ENCODE data around the gene HSD17B14. TPM values are rescaled to one million over a fixed set of nuclear protein-coding genes. Genes with fewer than 3 reads are reported as not detected.
A peak's percentile ranks its signal among the peaks of the same experiment; 100 is the strongest.

HSD17B14 gene
- total and polyA plus RNA-seq, 4 donors: 3.7 to 12.6 (median 8.1) TPM

DNA sequence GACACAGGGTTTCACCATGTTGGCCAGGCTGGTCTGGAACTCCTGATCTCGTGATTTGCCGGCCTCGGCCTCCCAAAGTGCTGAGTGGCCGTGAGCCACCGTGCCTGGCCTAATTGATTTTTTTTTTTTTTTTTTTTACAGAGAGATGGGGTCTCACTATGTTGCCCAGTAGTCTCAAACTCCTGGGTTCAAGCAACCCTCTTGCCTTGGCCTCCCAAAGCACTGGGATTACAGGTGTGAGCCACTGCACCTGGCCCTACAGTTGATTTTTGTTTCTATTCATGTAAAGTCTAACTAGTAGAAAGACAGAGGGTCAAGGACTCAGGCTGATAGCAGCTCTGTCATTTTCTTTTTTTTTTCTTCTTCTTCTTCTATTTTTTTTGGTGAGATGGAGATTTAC, 59.2 kb downstream of the HSD17B14 start (continued):
- TF ChIP-seq EGR1 (IDR thresholded peaks at IDR 0.05; ENCODE audit: low read depth in 2 of 2): no peak
- TF ChIP-seq JUND (IDR thresholded peaks at IDR 0.05): no peak

DNA sequence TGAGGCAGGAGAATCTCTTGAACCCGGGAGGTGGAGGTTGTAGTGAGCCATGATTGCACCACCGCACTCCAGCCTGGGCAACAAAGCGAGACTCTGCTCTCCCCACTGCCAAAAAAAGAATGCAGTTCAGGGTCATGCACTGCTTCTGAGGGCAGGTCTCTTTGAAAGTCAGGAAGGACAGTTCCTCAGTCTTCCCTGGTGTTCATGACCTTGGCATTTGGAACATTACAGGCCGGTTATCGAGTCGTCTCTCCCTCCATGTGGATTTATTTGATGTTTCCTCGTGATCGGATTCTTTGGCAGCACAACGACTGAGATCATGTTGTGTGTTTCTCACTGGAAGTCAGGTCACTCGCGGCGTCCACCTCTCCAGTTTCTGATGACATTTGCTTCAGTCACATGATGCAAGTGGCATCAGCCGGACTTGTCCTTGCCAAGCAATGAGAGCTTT, 63.8 kb downstream of the HSD17B14 start:
- no peaks in the 10 kb centered on the region for H3K27me3 ChIP-seq (ENCODE audit: control insufficient read depth in 4 of 4, insufficient read depth in 4 of 4, low read length in 3 of 4)
- peaks cover 5 to 32% (median 9%) of the 10 kb centered on the region in 4 donors for H3K4me1 ChIP-seq (ENCODE audit: control insufficient read depth in 4 of 4, insufficient read depth in 4 of 4, low read length in 3 of 4)
- no peak overlapping the region for H3K4me3 ChIP-seq (ENCODE audit: low read depth in 1 of 3, low read length in 3 of 3)
- no peaks in the 10 kb centered on the region for H3K9me3 ChIP-seq (ENCODE audit: control insufficient read depth in 4 of 4, low read length in 3 of 4)
- DNase-seq (ENCODE audit: low spot score): no peak
- peak overlapping the region; percentile 92 to 99 for H3K27ac ChIP-seq (ENCODE audit: low read depth in 1 of 2, low read length in 2 of 2)
- H3K9ac ChIP-seq (ENCODE audit: low read depth in 1 of 2, low read length in 2 of 2): peak overlapping the region in 1 of 2 donors; percentile 64
- H3K36me3 ChIP-seq (ENCODE audit: control insufficient read depth in 4 of 4, insufficient read depth in 3 of 4, low read depth in 1 of 4, low read length in 3 of 4): no peaks in the 10 kb centered on the region
- WGBS: 13% methylated on average over 13 of the region's 13 CpGs
- TF ChIP-seq GABPA (IDR thresholded peaks at IDR 0.05 in 1 of 2, conservative IDR thresholded peaks at IDR 0.05 in 1 of 2) (peak in 1 of 2 donors; percentile 22), FOXA2 (IDR thresholded peaks at IDR 0.05) (peak; percentile 82), NR2F2 (IDR thresholded peaks at IDR 0.05) (peak; percentile 88), HNF4A (conservative IDR thresholded peaks at IDR 0.05) (peak; percentile 90 to 92), SP1 (IDR thresholded peaks at IDR 0.05) (peak; percentile 91), TAF1 (conservative IDR thresholded peaks at IDR 0.05) (no peak), YY1 (IDR thresholded peaks at IDR 0.05) (peak; percentile 79), HNF4G (IDR thresholded peaks at IDR 0.05) (peak; percentile 68), EGR1 (IDR thresholded peaks at IDR 0.05; ENCODE audit: low read depth in 2 of 2) (peak in 1 of 2 donors; percentile 83), FOXA1 (IDR thresholded peaks at IDR 0.05) (no peak), RXRA (IDR thresholded peaks at IDR 0.05) (peak; percentile 95 to 97), JUND (IDR thresholded peaks at IDR 0.05) (peak; percentile 61 to 95), RAD21 (IDR thresholded peaks at IDR 0.05) (peak in 1 of 2 donors; percentile 36)
- TF ChIP-seq, protein P1, sequence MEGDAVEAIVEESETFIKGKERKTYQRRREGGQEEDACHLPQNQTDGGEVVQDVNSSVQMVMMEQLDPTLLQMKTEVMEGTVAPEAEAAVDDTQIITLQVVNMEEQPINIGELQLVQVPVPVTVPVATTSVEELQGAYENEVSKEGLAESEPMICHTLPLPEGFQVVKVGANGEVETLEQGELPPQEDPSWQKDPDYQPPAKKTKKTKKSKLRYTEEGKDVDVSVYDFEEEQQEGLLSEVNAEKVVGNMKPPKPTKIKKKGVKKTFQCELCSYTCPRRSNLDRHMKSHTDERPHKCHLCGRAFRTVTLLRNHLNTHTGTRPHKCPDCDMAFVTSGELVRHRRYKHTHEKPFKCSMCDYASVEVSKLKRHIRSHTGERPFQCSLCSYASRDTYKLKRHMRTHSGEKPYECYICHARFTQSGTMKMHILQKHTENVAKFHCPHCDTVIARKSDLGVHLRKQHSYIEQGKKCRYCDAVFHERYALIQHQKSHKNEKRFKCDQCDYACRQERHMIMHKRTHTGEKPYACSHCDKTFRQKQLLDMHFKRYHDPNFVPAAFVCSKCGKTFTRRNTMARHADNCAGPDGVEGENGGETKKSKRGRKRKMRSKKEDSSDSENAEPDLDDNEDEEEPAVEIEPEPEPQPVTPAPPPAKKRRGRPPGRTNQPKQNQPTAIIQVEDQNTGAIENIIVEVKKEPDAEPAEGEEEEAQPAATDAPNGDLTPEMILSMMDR (IDR thresholded peaks at IDR 0.05; ENCODE audit: low read depth, low read length, missing input control): no peak
- TF ChIP-seq, protein P2, sequence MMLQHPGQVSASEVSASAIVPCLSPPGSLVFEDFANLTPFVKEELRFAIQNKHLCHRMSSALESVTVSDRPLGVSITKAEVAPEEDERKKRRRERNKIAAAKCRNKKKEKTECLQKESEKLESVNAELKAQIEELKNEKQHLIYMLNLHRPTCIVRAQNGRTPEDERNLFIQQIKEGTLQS (IDR thresholded peaks at IDR 0.05): no peak
- TF ChIP-seq, protein P3, sequence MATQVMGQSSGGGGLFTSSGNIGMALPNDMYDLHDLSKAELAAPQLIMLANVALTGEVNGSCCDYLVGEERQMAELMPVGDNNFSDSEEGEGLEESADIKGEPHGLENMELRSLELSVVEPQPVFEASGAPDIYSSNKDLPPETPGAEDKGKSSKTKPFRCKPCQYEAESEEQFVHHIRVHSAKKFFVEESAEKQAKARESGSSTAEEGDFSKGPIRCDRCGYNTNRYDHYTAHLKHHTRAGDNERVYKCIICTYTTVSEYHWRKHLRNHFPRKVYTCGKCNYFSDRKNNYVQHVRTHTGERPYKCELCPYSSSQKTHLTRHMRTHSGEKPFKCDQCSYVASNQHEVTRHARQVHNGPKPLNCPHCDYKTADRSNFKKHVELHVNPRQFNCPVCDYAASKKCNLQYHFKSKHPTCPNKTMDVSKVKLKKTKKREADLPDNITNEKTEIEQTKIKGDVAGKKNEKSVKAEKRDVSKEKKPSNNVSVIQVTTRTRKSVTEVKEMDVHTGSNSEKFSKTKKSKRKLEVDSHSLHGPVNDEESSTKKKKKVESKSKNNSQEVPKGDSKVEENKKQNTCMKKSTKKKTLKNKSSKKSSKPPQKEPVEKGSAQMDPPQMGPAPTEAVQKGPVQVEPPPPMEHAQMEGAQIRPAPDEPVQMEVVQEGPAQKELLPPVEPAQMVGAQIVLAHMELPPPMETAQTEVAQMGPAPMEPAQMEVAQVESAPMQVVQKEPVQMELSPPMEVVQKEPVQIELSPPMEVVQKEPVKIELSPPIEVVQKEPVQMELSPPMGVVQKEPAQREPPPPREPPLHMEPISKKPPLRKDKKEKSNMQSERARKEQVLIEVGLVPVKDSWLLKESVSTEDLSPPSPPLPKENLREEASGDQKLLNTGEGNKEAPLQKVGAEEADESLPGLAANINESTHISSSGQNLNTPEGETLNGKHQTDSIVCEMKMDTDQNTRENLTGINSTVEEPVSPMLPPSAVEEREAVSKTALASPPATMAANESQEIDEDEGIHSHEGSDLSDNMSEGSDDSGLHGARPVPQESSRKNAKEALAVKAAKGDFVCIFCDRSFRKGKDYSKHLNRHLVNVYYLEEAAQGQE (IDR thresholded peaks at IDR 0.05): peak; percentile 61
- TF ChIP-seq, protein P4, sequence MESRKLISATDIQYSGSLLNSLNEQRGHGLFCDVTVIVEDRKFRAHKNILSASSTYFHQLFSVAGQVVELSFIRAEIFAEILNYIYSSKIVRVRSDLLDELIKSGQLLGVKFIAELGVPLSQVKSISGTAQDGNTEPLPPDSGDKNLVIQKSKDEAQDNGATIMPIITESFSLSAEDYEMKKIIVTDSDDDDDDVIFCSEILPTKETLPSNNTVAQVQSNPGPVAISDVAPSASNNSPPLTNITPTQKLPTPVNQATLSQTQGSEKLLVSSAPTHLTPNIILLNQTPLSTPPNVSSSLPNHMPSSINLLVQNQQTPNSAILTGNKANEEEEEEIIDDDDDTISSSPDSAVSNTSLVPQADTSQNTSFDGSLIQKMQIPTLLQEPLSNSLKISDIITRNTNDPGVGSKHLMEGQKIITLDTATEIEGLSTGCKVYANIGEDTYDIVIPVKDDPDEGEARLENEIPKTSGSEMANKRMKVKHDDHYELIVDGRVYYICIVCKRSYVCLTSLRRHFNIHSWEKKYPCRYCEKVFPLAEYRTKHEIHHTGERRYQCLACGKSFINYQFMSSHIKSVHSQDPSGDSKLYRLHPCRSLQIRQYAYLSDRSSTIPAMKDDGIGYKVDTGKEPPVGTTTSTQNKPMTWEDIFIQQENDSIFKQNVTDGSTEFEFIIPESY (IDR thresholded peaks at IDR 0.05): peak; percentile 88
- TF ChIP-seq, protein P5, sequence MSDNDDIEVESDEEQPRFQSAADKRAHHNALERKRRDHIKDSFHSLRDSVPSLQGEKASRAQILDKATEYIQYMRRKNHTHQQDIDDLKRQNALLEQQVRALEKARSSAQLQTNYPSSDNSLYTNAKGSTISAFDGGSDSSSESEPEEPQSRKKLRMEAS (IDR thresholded peaks at IDR 0.05): peak; percentile 95
